B cell (primary cell): ENCODE measurements around the gene CAPRIN1. TPM values are rescaled to one million over a fixed set of nuclear protein-coding genes. Genes with fewer than 3 reads are reported as not detected.
"Not testable (repeated sequence)": the region's sequence is repeated elsewhere in the genome, so short reads cannot be mapped to it uniquely, and the experiment has no call there.

ENCODE experiments used
- ATAC-seq: fragments of 200-7000 bp; cut with Tn5 transposase; one replicate; pipeline ENCODE4 v1.10.0; 2021; ENCODE audit warnings: low read depth, mild to moderate bottlenecking, moderate number of reproducible peaks, moderate library complexity
- CTCF ChIA-PET: fragments of 350-600 bp; sonication (Branson Sonifier 250); formaldehyde crosslinking; loops from one replicate; lab custom pipeline; 2021; ENCODE audit warnings: antibody characterized with exemption, inconsistent platforms; lab: Charles Lee
- POLR2A ChIA-PET: fragments of 350-600 bp; sonication (Branson Sonifier 250); formaldehyde crosslinking; loops from one replicate; lab custom pipeline; 2021; ENCODE audit warnings: antibody characterized with exemption; lab: Charles Lee
- DNase-seq: peaks from one replicate; pipeline ENCODE4 v3.0.0; 2013
- H2AFZ ChIP-seq: 2 replicates; pipeline ENCODE4 v1.6.1; 2012; ENCODE audit warnings: mild to moderate bottlenecking, low read depth, low read length; ENCODE audit not compliant: insufficient read depth, poor library complexity, severe bottlenecking
- H3K27ac ChIP-seq, 2 donors: 1 replicate in 1 of 2; 2 replicates in 1 of 2; pipeline ENCODE4 v1.5.1; 2012 to 2013; ENCODE audit warnings: low read length in 2 of 2, mild to moderate bottlenecking in 2 of 2, moderate library complexity in 1 of 2
- H3K27me3 ChIP-seq, 4 experiments: fragments of 200-600 bp in 1 of 4; sonication (generic) in 1 of 4; replicated peaks in 1 of 4; 1 replicate in 2 of 4; 2 replicates in 2 of 4; pipeline versions ENCODE4 v1.6.1 to v1.7.0; 2013 to 2016; ENCODE audit warnings: low read length in 3 of 4, mild to moderate bottlenecking in 2 of 4, mixed read lengths in 1 of 4, moderate library complexity in 1 of 4; ENCODE audit not compliant: insufficient read depth in 4 of 4, control insufficient read depth in 3 of 4; ENCODE audit errors: control extremely low read depth in 1 of 4
- H3K36me3 ChIP-seq, 2 experiments: replicated peaks in 1 of 2; 1 replicate in 1 of 2; 2 replicates in 1 of 2; pipeline versions ENCODE4 v1.6.1 to v1.7.1; 2013; ENCODE audit warnings: low read length in 1 of 2; ENCODE audit not compliant: insufficient read depth in 2 of 2, control insufficient read depth in 1 of 2; ENCODE audit errors: control extremely low read depth in 1 of 2, extremely low read depth in 1 of 2
- H3K4me1 ChIP-seq, 2 donors: fragments of 200-600 bp in 1 of 2; sonication (generic) in 1 of 2; 1 replicate in 1 of 2; 2 replicates in 1 of 2; pipeline versions ENCODE4 v1.5.1 to v1.6.1; 2013 to 2017; ENCODE audit warnings: low read length in 2 of 2; ENCODE audit not compliant: control insufficient read depth in 2 of 2, insufficient read depth in 2 of 2
- H3K4me2 ChIP-seq: replicated peaks from 2 replicates; pipeline ENCODE3; 2012; ENCODE audit warnings: mild to moderate bottlenecking, low read depth, low read length; ENCODE audit not compliant: poor library complexity, severe bottlenecking
- H3K4me3 ChIP-seq, 5 experiments: fragments of 200-600 bp in 1 of 5; sonication (generic) in 1 of 5; 1 replicate in 3 of 5; 2 replicates in 2 of 5; pipeline versions ENCODE4 v1.5.1 to v1.7.0; 2011 to 2016; ENCODE audit warnings: low read length in 4 of 5, mild to moderate bottlenecking in 4 of 5, low read depth in 2 of 5, control low read depth in 1 of 5, moderate library complexity in 1 of 5; ENCODE audit not compliant: insufficient read depth in 1 of 5; ENCODE audit errors: control extremely low read depth in 1 of 5, extremely low read depth in 1 of 5
- H3K79me2 ChIP-seq: fragments of 200-600 bp; sonication (generic); one replicate; pipeline ENCODE4 v1.6.0; 2016; ENCODE audit warnings: low read length; ENCODE audit not compliant: control insufficient read depth, insufficient read depth
- H3K9ac ChIP-seq: fragments of 200-600 bp; sonication (generic); 2 replicates; pipeline ENCODE4 v1.6.1; 2017; ENCODE audit warnings: mild to moderate bottlenecking, low read length, moderate library complexity
- H3K9me3 ChIP-seq, 3 donors: one replicate each; pipeline versions ENCODE4 v1.6.1 to v1.7.1; 2013; ENCODE audit warnings: low read length in 2 of 3; ENCODE audit not compliant: control insufficient read depth in 2 of 3, insufficient read depth in 1 of 3; ENCODE audit errors: control extremely low read depth in 1 of 3
- H4K20me1 ChIP-seq: 2 replicates; pipeline ENCODE4 v1.6.0; 2012; ENCODE audit warnings: mild to moderate bottlenecking, low read length; ENCODE audit not compliant: insufficient read depth, control insufficient read depth, poor library complexity, severe bottlenecking
- H3K27ac Mint-ChIP-seq: one replicate; pipeline ENCODE4 v1.8.0; 2021; ENCODE audit warnings: mixed read lengths
- H3K27me3 Mint-ChIP-seq: one replicate; pipeline ENCODE4 v1.8.0; 2021; ENCODE audit warnings: mixed read lengths
- H3K4me1 Mint-ChIP-seq: one replicate; pipeline ENCODE4 v1.8.0; 2021; ENCODE audit warnings: mixed read lengths
- H3K4me3 Mint-ChIP-seq: one replicate; pipeline ENCODE4 v1.8.0; 2021; ENCODE audit warnings: mixed read lengths
- H3K9me3 Mint-ChIP-seq: one replicate; pipeline ENCODE4 v1.8.0; 2022; ENCODE audit warnings: mixed read lengths; ENCODE audit not compliant: insufficient read depth
- EZH2 ChIP-seq: IDR thresholded peaks from 2 replicates; pipeline ENCODE4 v1.6.1; 2012; ENCODE audit warnings: borderline replicate concordance, low read depth, mild to moderate bottlenecking, moderate library complexity, low read length; ENCODE audit not compliant: insufficient read depth, poor library complexity, severe bottlenecking
- WGBS: methylation state at CpG from one replicate; pipeline ENCODE4 v1.1.5; 2013; ENCODE audit warnings: missing lambda C conversion rate; ENCODE audit not compliant: insufficient coverage; 5-methylcytosine and 5-hydroxymethylcytosine counted together
- intact Hi-C: fragments of 100-400 bp; cut with micrococcal nuclease; formaldehyde crosslinking; loops from one replicate; pipeline ENCODE4 v1.10.0; 2022
- polyA plus RNA-seq: library from polyadenylated mRNA; depleted of rRNA; stranded (reverse); fragments of >200 nt; gene quantifications from 2 replicates; pipeline ENCODE4 v1.2.3, GENCODE V29; 2012
- total RNA-seq, 2 donors: library from RNA; stranded (reverse); fragments of 120-200 nt in 1 of 2; gene quantifications; 1 replicate in 1 of 2; 2 replicates in 1 of 2; pipeline versions ENCODE4 v1.2.3 to v1.2.4, GENCODE V29; 2013 to 2022
- TF ChIP-seq, protein P1 (sequence below): fragments of 200-600 bp; IDR thresholded peaks from one replicate; pipeline ENCODE4 v1.8.0; 2022; ENCODE audit warnings: antibody characterized with exemption, mild to moderate bottlenecking

Gene CAPRIN1
- total and polyA plus RNA-seq, 2 donors (not counting 1 experiment from before 2014, with no cell fraction given) = 31.7 to 133 TPM

DNA sequence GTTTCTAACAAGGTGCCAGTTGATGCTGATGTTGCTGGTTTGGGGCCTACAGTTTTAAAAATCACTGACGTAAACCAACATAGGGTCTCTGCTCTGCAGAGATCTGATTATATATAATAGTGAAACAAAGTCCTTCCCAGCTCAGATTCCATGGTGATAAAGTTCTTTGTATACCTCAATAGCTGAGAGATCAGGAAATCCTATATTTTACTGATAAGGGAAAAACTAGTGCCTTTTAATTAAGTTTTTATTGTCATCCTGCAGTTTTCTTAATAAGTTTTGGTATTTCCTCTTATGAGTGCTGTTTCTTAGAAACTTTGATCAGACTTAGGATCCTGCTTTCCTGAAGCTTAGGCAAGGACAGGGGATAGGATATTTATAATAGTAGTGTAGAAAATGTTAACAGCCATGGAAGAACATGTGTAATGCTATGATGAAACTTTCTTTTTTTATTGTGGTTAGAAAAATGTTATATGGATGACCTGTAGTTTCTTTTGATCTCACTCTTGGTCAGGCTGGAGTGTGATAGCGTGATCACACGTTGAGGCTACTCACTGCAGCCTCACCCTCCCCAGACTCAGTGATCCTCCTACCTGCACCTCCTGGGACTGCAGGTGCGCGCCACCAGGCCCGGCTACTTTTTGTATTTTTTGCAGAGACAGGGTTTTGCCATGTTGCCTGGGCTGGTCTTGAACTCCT is 14.1 kb downstream of the CAPRIN1 start:
- Histone ChIP-seq H3K9ac (no peak overlapping the region), H3K27ac (no peak overlapping the region), H3K79me2 (peaks cover 100% of the 10 kb centered on the region), H3K9me3 (no peaks in the 10 kb centered on the region), H3K4me1 (peaks cover 14 to 17% of the 10 kb centered on the region in 2 donors), H3K4me2 (no peak overlapping the region), H2AFZ (no peak overlapping the region), H3K4me3 (no peak overlapping the region), H3K27me3 (no peaks in the 10 kb centered on the region), H3K36me3 (peaks cover 7 to 27% of the 10 kb centered on the region in 2 experiments), H4K20me1 (peaks cover 95% of the 10 kb centered on the region)
- intact Hi-C loops = loop anchor here (2.0 to 5.0 kb wide), 2 partner anchors 13 to 68 kb away; no protein-coding TSS in a partner anchor
- CTCF ChIA-PET = no interaction called here
- WGBS = 71% methylated on average over 2 of the region's 6 CpGs
- DNase-seq (peak; percentile 12), ATAC-seq (no peak)
- H3K4me3 Mint-ChIP-seq = no peak overlapping the region
- no peaks in the 10 kb centered on the region for H3K27me3 Mint-ChIP-seq
- peak overlapping the region; percentile 41 for H3K27ac Mint-ChIP-seq
- POLR2A ChIA-PET = no interaction called here
- peaks cover 57% of the 10 kb centered on the region for H3K4me1 Mint-ChIP-seq
- no peak for TF ChIP-seq EZH2
- TF ChIP-seq, protein P1, sequence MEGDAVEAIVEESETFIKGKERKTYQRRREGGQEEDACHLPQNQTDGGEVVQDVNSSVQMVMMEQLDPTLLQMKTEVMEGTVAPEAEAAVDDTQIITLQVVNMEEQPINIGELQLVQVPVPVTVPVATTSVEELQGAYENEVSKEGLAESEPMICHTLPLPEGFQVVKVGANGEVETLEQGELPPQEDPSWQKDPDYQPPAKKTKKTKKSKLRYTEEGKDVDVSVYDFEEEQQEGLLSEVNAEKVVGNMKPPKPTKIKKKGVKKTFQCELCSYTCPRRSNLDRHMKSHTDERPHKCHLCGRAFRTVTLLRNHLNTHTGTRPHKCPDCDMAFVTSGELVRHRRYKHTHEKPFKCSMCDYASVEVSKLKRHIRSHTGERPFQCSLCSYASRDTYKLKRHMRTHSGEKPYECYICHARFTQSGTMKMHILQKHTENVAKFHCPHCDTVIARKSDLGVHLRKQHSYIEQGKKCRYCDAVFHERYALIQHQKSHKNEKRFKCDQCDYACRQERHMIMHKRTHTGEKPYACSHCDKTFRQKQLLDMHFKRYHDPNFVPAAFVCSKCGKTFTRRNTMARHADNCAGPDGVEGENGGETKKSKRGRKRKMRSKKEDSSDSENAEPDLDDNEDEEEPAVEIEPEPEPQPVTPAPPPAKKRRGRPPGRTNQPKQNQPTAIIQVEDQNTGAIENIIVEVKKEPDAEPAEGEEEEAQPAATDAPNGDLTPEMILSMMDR = peak; percentile 19
- H3K9me3 Mint-ChIP-seq = no peaks in the 10 kb centered on the region

GRCh38 chr11:34066766-34067165 is 15.2 kb downstream of the CAPRIN1 start:
- H3K9me3 Mint-ChIP-seq, POLR2A ChIA-PET, H3K27me3 Mint-ChIP-seq, DNase-seq, H3K27me3 ChIP-seq, H3K4me3 ChIP-seq, H3K9ac ChIP-seq, ATAC-seq, H2AFZ ChIP-seq, H3K9me3 ChIP-seq: not testable (repeated sequence)
- H3K27ac Mint-ChIP-seq = peak overlapping the region; percentile 78
- peak overlapping the region in 1 of 2 donors; percentile 38 for H3K27ac ChIP-seq
- peak overlapping the region; percentile 40 for H3K4me2 ChIP-seq
- intact Hi-C loops = loop anchor here (2.0 to 5.0 kb wide), 2 partner anchors 14 to 69 kb away; no protein-coding TSS in a partner anchor
- H3K4me1 ChIP-seq = peaks cover 14 to 17% of the 10 kb centered on the region in 2 donors
- CTCF ChIA-PET = interaction anchor here (0.6 to 1.7 kb wide), 3 partner anchors 18 to 68 kb away, joined by 3 to 8 read pairs (median 4); no protein-coding TSS in a partner anchor
- 67% methylated on average over 3 of the region's 8 CpGs for WGBS
- H3K36me3 ChIP-seq = peaks cover 7 to 26% of the 10 kb centered on the region in 2 experiments
- peaks cover 57% of the 10 kb centered on the region for H3K4me1 Mint-ChIP-seq
- peaks cover 96% of the 10 kb centered on the region for H4K20me1 ChIP-seq
- H3K4me3 Mint-ChIP-seq = peak overlapping the region; percentile 21
- peaks cover 100% of the 10 kb centered on the region for H3K79me2 ChIP-seq
